ENCODE results near the gene LAIR1. TPM values are rescaled to one million over a fixed set of nuclear protein-coding genes. Genes with fewer than 3 reads are reported as not detected.

The LAIR1 gene
- total RNA-seq, 1 donor from 2014 or later = not detected

DNA sequence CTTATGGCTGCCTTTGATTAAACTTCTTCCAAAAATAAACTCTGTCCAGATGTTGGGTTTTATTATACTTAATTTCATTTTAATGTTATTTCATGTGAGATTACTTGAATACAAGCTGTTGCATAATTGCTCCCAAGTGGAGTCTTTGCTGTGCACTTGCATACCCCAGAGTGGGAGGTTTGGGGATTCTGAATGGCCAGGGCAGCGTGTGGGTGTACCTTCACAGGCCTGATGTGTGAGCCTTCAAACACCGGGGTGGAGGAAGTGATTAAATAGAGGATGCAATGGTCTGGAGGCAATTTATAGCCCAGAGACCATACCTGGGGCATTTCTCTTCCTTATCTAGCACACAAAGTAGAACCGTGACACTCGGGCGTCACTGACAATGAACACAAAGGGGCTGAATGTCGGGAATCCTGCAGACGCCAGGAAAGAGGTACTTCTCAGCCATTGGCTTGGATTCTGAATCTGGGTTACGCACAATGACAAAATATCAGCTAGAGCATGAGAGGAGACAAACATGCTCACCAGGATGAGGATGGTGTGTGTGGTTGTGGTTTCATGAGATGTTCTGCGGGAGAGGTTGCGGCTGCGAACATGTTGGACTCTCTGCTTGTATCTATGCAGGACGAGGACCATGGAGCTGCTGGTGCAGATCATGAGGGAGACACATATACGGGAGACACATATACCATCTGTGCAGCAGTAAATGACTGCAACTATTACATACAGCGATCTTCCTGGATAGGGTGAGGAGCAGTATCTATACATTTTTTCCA, 44.6 kb downstream of the LAIR1 start:
- H3K4me3 ChIP-seq = no peak overlapping the region
- no peak overlapping the region for H3K9ac ChIP-seq
- H3K27me3 ChIP-seq = peaks cover 6% of the 10 kb centered on the region
- no peaks in the 10 kb centered on the region for H3K36me3 ChIP-seq
- no peaks in the 10 kb centered on the region for H4K20me1 ChIP-seq (ENCODE audit: low read depth)
- no peak overlapping the region for H2AFZ ChIP-seq (replicated peaks)
- Mint-ChIP-seq H3K27ac (no peak overlapping the region), H3K4me1 (no peaks in the 10 kb centered on the region), H3K27me3 (ENCODE audit: insufficient read depth, low read depth) (peaks cover 8% of the 10 kb centered on the region), H3K9me3 (peaks cover 14% of the 10 kb centered on the region), H3K36me3 (no peaks in the 10 kb centered on the region), H3K4me3 (no peak overlapping the region)
- H3K4me2 ChIP-seq = no peak overlapping the region
- TF ChIP-seq, protein P1, sequence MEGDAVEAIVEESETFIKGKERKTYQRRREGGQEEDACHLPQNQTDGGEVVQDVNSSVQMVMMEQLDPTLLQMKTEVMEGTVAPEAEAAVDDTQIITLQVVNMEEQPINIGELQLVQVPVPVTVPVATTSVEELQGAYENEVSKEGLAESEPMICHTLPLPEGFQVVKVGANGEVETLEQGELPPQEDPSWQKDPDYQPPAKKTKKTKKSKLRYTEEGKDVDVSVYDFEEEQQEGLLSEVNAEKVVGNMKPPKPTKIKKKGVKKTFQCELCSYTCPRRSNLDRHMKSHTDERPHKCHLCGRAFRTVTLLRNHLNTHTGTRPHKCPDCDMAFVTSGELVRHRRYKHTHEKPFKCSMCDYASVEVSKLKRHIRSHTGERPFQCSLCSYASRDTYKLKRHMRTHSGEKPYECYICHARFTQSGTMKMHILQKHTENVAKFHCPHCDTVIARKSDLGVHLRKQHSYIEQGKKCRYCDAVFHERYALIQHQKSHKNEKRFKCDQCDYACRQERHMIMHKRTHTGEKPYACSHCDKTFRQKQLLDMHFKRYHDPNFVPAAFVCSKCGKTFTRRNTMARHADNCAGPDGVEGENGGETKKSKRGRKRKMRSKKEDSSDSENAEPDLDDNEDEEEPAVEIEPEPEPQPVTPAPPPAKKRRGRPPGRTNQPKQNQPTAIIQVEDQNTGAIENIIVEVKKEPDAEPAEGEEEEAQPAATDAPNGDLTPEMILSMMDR (IDR thresholded peaks at IDR 0.05) = no peak
- TF ChIP-seq EZH2phosphoT487 (IDR thresholded peaks at IDR 0.05) = no peak
- TF ChIP-seq EZH2 (IDR thresholded peaks at IDR 0.05) = no peak
- no peaks in the 10 kb centered on the region for H3K9me3 ChIP-seq (ENCODE audit: low read depth)
- no peaks in the 10 kb centered on the region for H3K79me2 ChIP-seq (ENCODE audit: low read depth)
- no peak for DNase-seq (ENCODE audit: low spot score)
- H3F3A ChIP-seq (ENCODE audit: low read depth) = no peaks in the 10 kb centered on the region
- no peak overlapping the region for H3K27ac ChIP-seq
- no peaks in the 10 kb centered on the region for H3K4me1 ChIP-seq

DNA sequence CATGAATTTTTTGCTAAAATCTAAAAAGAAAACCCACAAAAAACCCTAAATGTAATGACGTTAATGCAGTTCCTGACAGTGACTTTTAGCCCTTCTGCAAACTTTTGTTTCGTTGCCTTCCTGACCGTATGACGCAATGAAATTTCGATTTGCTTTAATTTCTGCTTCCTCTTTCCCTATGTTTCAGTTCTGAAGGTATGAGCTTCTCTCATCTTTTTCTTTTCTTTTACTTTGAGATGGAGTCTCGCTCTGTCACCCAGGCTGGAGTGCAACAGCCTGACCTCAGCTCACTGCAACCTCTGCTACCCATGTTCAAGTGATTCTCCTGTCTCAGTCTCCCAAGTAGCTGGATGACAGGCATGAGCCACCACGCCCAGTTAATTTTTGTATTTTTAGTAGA, 45.7 kb downstream of the LAIR1 start:
- H4K20me1 ChIP-seq (ENCODE audit: low read depth) = no peaks in the 10 kb centered on the region
- no peak for TF ChIP-seq EZH2 (IDR thresholded peaks at IDR 0.05)
- TF ChIP-seq, protein P1 (IDR thresholded peaks at IDR 0.05) = no peak
- no peak for TF ChIP-seq EZH2phosphoT487 (IDR thresholded peaks at IDR 0.05)
- Mint-ChIP-seq H3K36me3 (no peaks in the 10 kb centered on the region), H3K27me3 (ENCODE audit: insufficient read depth, low read depth) (peaks cover 8% of the 10 kb centered on the region), H3K4me1 (no peaks in the 10 kb centered on the region), H3K9me3 (peaks cover 14% of the 10 kb centered on the region), H3K27ac (no peak overlapping the region), H3K4me3 (no peak overlapping the region)
- peaks cover 3% of the 10 kb centered on the region for H3K27me3 ChIP-seq
- no peaks in the 10 kb centered on the region for H3K9me3 ChIP-seq (ENCODE audit: low read depth)
- H2AFZ ChIP-seq (replicated peaks) = no peak overlapping the region
- no peaks in the 10 kb centered on the region for H3F3A ChIP-seq (ENCODE audit: low read depth)
- no peaks in the 10 kb centered on the region for H3K36me3 ChIP-seq
- no peak for DNase-seq (ENCODE audit: low spot score)
- H3K27ac ChIP-seq = no peak overlapping the region
- no peak overlapping the region for H3K9ac ChIP-seq
- H3K4me3 ChIP-seq = no peak overlapping the region
- H3K4me2 ChIP-seq = no peak overlapping the region
- no peaks in the 10 kb centered on the region for H3K79me2 ChIP-seq (ENCODE audit: low read depth)
- no peaks in the 10 kb centered on the region for H3K4me1 ChIP-seq

DNA sequence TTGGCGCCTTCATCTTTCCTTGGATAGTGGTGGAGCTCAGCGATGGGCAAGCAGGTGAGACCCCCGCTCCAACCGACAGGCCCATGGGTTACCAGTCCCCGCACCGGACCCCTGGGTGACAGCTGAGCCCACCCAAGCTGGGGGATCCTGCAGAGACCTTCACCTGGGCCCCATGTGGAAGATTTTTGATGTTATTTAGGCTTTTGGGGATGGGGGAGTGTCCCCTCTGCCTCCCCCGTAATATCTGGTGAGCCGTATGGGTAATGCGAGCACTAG, 46.8 kb downstream of the LAIR1 start:
- no peaks in the 10 kb centered on the region for H3K27me3 ChIP-seq
- H2AFZ ChIP-seq (replicated peaks) = no peak overlapping the region
- H3K4me1 ChIP-seq = no peaks in the 10 kb centered on the region
- H3K36me3 ChIP-seq = no peaks in the 10 kb centered on the region
- no peak overlapping the region for H3K4me3 Mint-ChIP-seq
- no peak for DNase-seq (ENCODE audit: low spot score)
- H3F3A ChIP-seq (ENCODE audit: low read depth) = no peaks in the 10 kb centered on the region
- no peaks in the 10 kb centered on the region for H4K20me1 ChIP-seq (ENCODE audit: low read depth)
- H3K9me3 ChIP-seq (ENCODE audit: low read depth) = no peaks in the 10 kb centered on the region
- no peak overlapping the region for H3K9ac ChIP-seq
- no peak overlapping the region for H3K4me3 ChIP-seq
- no peak overlapping the region for H3K27ac Mint-ChIP-seq
- TF ChIP-seq EZH2 (IDR thresholded peaks at IDR 0.05) (no peak), EZH2phosphoT487 (IDR thresholded peaks at IDR 0.05) (no peak)
- TF ChIP-seq, protein P1 (IDR thresholded peaks at IDR 0.05) = no peak
- H3K9me3 Mint-ChIP-seq = peaks cover 14% of the 10 kb centered on the region
- H3K27me3 Mint-ChIP-seq (ENCODE audit: insufficient read depth, low read depth) = peaks cover 8% of the 10 kb centered on the region
- H3K79me2 ChIP-seq (ENCODE audit: low read depth) = no peaks in the 10 kb centered on the region
- H3K4me1 Mint-ChIP-seq = no peaks in the 10 kb centered on the region
- no peaks in the 10 kb centered on the region for H3K36me3 Mint-ChIP-seq
- H3K4me2 ChIP-seq = no peak overlapping the region
- H3K27ac ChIP-seq = no peak overlapping the region

Measured in neural progenitor cell (in vitro differentiated cells).